OCI-LY7 (cell line): ENCODE results near the gene ZNF99. TPM values are rescaled to one million over a fixed set of nuclear protein-coding genes. Genes with fewer than 3 reads are reported as not detected.

ENCODE experiments used
- BruUV-seq: library from RNA; stranded (reverse); fragments of 400-500 nt; replicated peaks from 2 replicates; lab custom pipeline; 2021; lab: Mats Ljungman, UMichigan
- CTCF ChIA-PET: fragments of 300-600 bp; sonication (Branson Sonifier 250); formaldehyde crosslinking; loops from one replicate; lab custom pipeline; 2022; ENCODE audit warnings: antibody characterized with exemption; ENCODE audit not compliant: unreplicated experiment; lab: Charles Lee
- POLR2A ChIA-PET: fragments of 300-600 bp; sonication (Branson Sonifier 250); formaldehyde crosslinking; loops from one replicate; lab custom pipeline; 2022; ENCODE audit warnings: antibody characterized with exemption; lab: Charles Lee
- DNase-seq: peaks from one replicate; pipeline ENCODE4 v3.0.0-alpha.2; 2015; ENCODE audit warnings: low spot score
- H2AFZ ChIP-seq: fragments of 200-600 bp; sonication (generic), shearing (Covaris generic); 2 replicates; pipeline ENCODE4 v1.6.1; 2014; ENCODE audit warnings: mild to moderate bottlenecking, antibody characterized with exemption, low read length, moderate library complexity
- H3K27ac ChIP-seq: fragments of 200-600 bp; sonication (generic); 2 replicates; pipeline ENCODE4 v1.5.1; 2014; ENCODE audit warnings: mixed run types, low read depth, mild to moderate bottlenecking, moderate library complexity, low read length, inconsistent platforms; ENCODE audit not compliant: poor library complexity, severe bottlenecking
- H3K36me3 ChIP-seq: fragments of 200-600 bp; sonication (generic); 2 replicates; pipeline ENCODE4 v1.6.1; 2014; ENCODE audit warnings: mild to moderate bottlenecking, antibody characterized with exemption, low read length, moderate library complexity, mixed read lengths; ENCODE audit not compliant: insufficient read depth
- H3K4me1 ChIP-seq: fragments of 200-600 bp; sonication (generic); 2 replicates; pipeline ENCODE4 v1.5.1; 2014; ENCODE audit warnings: mild to moderate bottlenecking, low read length; ENCODE audit not compliant: insufficient read depth, poor library complexity, severe bottlenecking
- H3K4me2 ChIP-seq: fragments of 200-600 bp; sonication (generic); 2 replicates; pipeline ENCODE4 v1.6.1; 2014; ENCODE audit warnings: mild to moderate bottlenecking, low read length
- H3K4me3 ChIP-seq: fragments of 200-600 bp; sonication (generic); 2 replicates; pipeline ENCODE4 v1.5.1; 2014; ENCODE audit warnings: mild to moderate bottlenecking, low read depth, low read length; ENCODE audit not compliant: poor library complexity, severe bottlenecking
- H3K79me2 ChIP-seq: fragments of 200-600 bp; sonication (generic); 2 replicates; pipeline ENCODE4 v1.6.1; 2016; ENCODE audit warnings: low read depth, mild to moderate bottlenecking, low read length, moderate library complexity, mixed read lengths; ENCODE audit not compliant: insufficient read depth
- H3K9me2 ChIP-seq: fragments of 200-600 bp; sonication (generic); 2 replicates; pipeline ENCODE4 v1.6.1; 2016; ENCODE audit warnings: mild to moderate bottlenecking, low read length, mixed read lengths; ENCODE audit not compliant: insufficient read depth
- H3K9me3 ChIP-seq: fragments of 200-600 bp; sonication (generic); 2 replicates; pipeline ENCODE4 v1.6.1; 2014; ENCODE audit warnings: mild to moderate bottlenecking, mixed run types, low read length, mixed read lengths
- H4K20me1 ChIP-seq: fragments of 200-600 bp; sonication (generic); 2 replicates; pipeline ENCODE4 v1.6.1; 2014; ENCODE audit warnings: mild to moderate bottlenecking, antibody characterized with exemption, low read length, moderate library complexity, mixed read lengths; ENCODE audit not compliant: insufficient read depth
- CTCF ChIP-seq: fragments of 200-600 bp; sonication (generic); conservative IDR thresholded peaks from 2 replicates; pipeline ENCODE4 v1.5.1; 2014; ENCODE audit warnings: mild to moderate bottlenecking, antibody characterized with exemption, low read length, moderate library complexity, mixed read lengths
- EZH2phosphoT487 ChIP-seq: fragments of 200-600 bp; sonication (generic); IDR thresholded peaks from 2 replicates; pipeline ENCODE4 v1.6.1; 2018; ENCODE audit warnings: low read depth, borderline replicate concordance, mild to moderate bottlenecking, mixed run types, antibody characterized with exemption, low read length, moderate library complexity, mixed read lengths
- intact Hi-C: fragments of 100-400 bp; cut with micrococcal nuclease; formaldehyde crosslinking; loops from one replicate; pipeline ENCODE4 v1.10.0; 2022; ENCODE audit not compliant: unreplicated experiment
- total RNA-seq, 2 experiments: library from RNA; depleted of rRNA in 1 of 2; stranded (reverse); fragments of >200 nt in 1 of 2; shearing (Covaris generic) in 1 of 2; gene quantifications; 2 replicates each; pipeline ENCODE4 v1.2.3, GENCODE V29; 2014 to 2022

ZNF99 gene
- total RNA-seq, 2 experiments from 2014 or later, result not detected

GRCh38 chr19:22831211-22831610 lies 47.3 kb upstream of the ZNF99 start:
- Histone ChIP-seq H2AFZ (no peak overlapping the region), H3K4me1 (no peaks in the 10 kb centered on the region), H3K79me2 (no peaks in the 10 kb centered on the region), H3K36me3 (no peaks in the 10 kb centered on the region), H3K9me2 (no peaks in the 10 kb centered on the region), H3K4me3 (no peak overlapping the region), H3K9me3 (no peaks in the 10 kb centered on the region), H3K4me2 (no peak overlapping the region), H3K27ac (no peak overlapping the region), H4K20me1 (no peaks in the 10 kb centered on the region)
- BruUV-seq, result no TSS peak
- no peak for TF ChIP-seq EZH2phosphoT487
- no peak for TF ChIP-seq CTCF
- intact Hi-C loops, result no loop called here
- ChIA-PET POLR2A (no interaction called here), CTCF (no interaction called here)
- no peak for DNase-seq

- ChIA-PET POLR2A (no interaction called here), CTCF (no interaction called here)
- Histone ChIP-seq H3K9me3 (no peaks in the 10 kb centered on the region), H3K9me2 (no peaks in the 10 kb centered on the region), H3K79me2 (no peaks in the 10 kb centered on the region), H3K27ac (no peak overlapping the region), H2AFZ (no peak overlapping the region), H3K4me2 (no peak overlapping the region), H3K4me3 (no peak overlapping the region), H3K4me1 (no peaks in the 10 kb centered on the region), H4K20me1 (no peaks in the 10 kb centered on the region), H3K36me3 (no peaks in the 10 kb centered on the region)
- intact Hi-C loops, result no loop called here
- no TSS peak for BruUV-seq
- DNase-seq, result no peak
- no peak for TF ChIP-seq EZH2phosphoT487
- no peak for TF ChIP-seq CTCF
Observed at GRCh38 chr19:22814124-22814523, 30.2 kb upstream of the ZNF99 start.

GRCh38 chr19:22807061-22807835 lies 23.3 kb upstream of the ZNF99 start:
- POLR2A ChIA-PET, result no interaction called here
- intact Hi-C loops, result no loop called here
- H3K79me2 ChIP-seq, result no peaks in the 10 kb centered on the region
- H3K36me3 ChIP-seq, result no peaks in the 10 kb centered on the region
- TF ChIP-seq EZH2phosphoT487 (no peak), CTCF (no peak)
- DNase-seq, result no peak
- CTCF ChIA-PET, result no interaction called here
- no peak overlapping the region for H2AFZ ChIP-seq
- no peaks in the 10 kb centered on the region for H3K9me2 ChIP-seq
- H3K27ac ChIP-seq, result no peak overlapping the region
- no peaks in the 10 kb centered on the region for H3K4me1 ChIP-seq
- BruUV-seq, result no TSS peak
- no peaks in the 10 kb centered on the region for H3K9me3 ChIP-seq
- H4K20me1 ChIP-seq, result no peaks in the 10 kb centered on the region
- H3K4me2 ChIP-seq, result no peak overlapping the region
- no peak overlapping the region for H3K4me3 ChIP-seq
